Suprapubic skin (tissue), 4 donors: ENCODE measurements around the gene FLII. TPM values are rescaled to one million over a fixed set of nuclear protein-coding genes. Genes with fewer than 3 reads are reported as not detected.

Source experiments
- DNase-seq, 2 donors: peaks; one replicate each; pipeline ENCODE4 v3.0.0-alpha.2; 2019; ENCODE audit warnings: low spot score in 2 of 2
- H3K27ac ChIP-seq: fragments of 200-600 bp; sonication (generic); one replicate; pipeline ENCODE4 v1.5.1; 2019
- H3K27me3 ChIP-seq: fragments of 200-600 bp; sonication (generic); one replicate; pipeline ENCODE4 v1.5.1; 2019
- H3K36me3 ChIP-seq: fragments of 200-600 bp; sonication (generic); one replicate; pipeline ENCODE4 v1.5.1; 2019
- H3K4me1 ChIP-seq: fragments of 200-600 bp; sonication (generic); one replicate; pipeline ENCODE4 v1.5.1; 2019
- H3K4me3 ChIP-seq: fragments of 200-600 bp; sonication (generic); one replicate; pipeline ENCODE4 v1.5.1; 2019; ENCODE audit warnings: mild to moderate bottlenecking
- H3K9me3 ChIP-seq: fragments of 200-600 bp; sonication (generic); one replicate; pipeline ENCODE4 v1.5.1; 2019
- EP300 ChIP-seq: sonication (generic); formaldehyde crosslinking; IDR thresholded peaks from one replicate; pipeline ENCODE4 v1.6.1; 2017; ENCODE audit warnings: antibody characterized with exemption
- POLR2A ChIP-seq, 2 donors: fragments of 450-650 bp; IDR thresholded peaks; one replicate each; pipeline ENCODE4 v1.6.1; 2017; ENCODE audit warnings: antibody characterized with exemption in 2 of 2, mild to moderate bottlenecking in 2 of 2, moderate library complexity in 2 of 2
- POLR2AphosphoS5 ChIP-seq, 3 donors: sonication (generic); formaldehyde crosslinking; IDR thresholded peaks; one replicate each; pipeline ENCODE4 v1.6.1; 2017; ENCODE audit warnings: antibody characterized with exemption in 3 of 3
- WGBS: methylation state at CpG from one replicate; pipeline ENCODE4 v1.1.5; 2018; 5-methylcytosine and 5-hydroxymethylcytosine counted together
- total RNA-seq, 4 donors: library from RNA; depleted of rRNA; stranded (reverse); fragments of >200 nt; gene quantifications; one replicate each; pipeline ENCODE4 v1.1.0, GENCODE V29; 2016
- TF ChIP-seq, protein P1 (sequence below), 2 donors: fragments of 200-600 bp in 1 of 2; fragments of 450-650 bp in 1 of 2; sonication (generic) in 1 of 2; IDR thresholded peaks; one replicate each; pipeline ENCODE4 v1.5.1; 2016 to 2019; ENCODE audit warnings: antibody characterized with exemption in 2 of 2, mild to moderate bottlenecking in 1 of 2, moderate library complexity in 1 of 2

Gene FLII
- total RNA-seq, 4 donors from 2014 or later = 254 to 350 (median 291) TPM

DNA sequence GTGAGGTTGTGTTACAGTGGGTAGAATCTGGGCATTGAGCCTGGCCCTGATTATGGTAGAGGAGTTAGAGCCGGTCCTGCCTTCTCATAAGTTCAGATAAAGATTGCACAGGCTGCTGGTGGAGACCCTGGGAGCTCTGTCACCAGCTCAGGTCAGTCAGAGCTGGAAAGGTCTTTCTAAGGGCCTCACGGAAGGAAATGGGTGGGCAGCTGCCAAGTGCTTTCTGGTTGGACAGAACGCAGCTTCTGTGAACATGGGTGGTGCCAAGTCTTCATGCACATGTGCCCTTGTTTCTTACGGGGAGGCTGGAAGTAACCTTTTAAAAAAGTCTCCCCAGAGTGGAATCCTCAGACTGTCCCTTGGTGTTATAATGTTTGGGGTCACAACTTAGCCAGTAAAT, 60.0 kb downstream of the FLII start:
- Histone ChIP-seq H3K9me3 (no peaks in the 10 kb centered on the region), H3K27ac (no peak overlapping the region), H3K4me1 (peaks cover 30% of the 10 kb centered on the region), H3K36me3 (peaks cover 52% of the 10 kb centered on the region), H3K4me3 (no peak overlapping the region), H3K27me3 (no peaks in the 10 kb centered on the region)
- WGBS = 28% methylated on average over 4 of the region's 4 CpGs
- DNase-seq = no peak
- no peak for TF ChIP-seq POLR2A (IDR thresholded peaks at IDR 0.05)
- TF ChIP-seq, protein P1, sequence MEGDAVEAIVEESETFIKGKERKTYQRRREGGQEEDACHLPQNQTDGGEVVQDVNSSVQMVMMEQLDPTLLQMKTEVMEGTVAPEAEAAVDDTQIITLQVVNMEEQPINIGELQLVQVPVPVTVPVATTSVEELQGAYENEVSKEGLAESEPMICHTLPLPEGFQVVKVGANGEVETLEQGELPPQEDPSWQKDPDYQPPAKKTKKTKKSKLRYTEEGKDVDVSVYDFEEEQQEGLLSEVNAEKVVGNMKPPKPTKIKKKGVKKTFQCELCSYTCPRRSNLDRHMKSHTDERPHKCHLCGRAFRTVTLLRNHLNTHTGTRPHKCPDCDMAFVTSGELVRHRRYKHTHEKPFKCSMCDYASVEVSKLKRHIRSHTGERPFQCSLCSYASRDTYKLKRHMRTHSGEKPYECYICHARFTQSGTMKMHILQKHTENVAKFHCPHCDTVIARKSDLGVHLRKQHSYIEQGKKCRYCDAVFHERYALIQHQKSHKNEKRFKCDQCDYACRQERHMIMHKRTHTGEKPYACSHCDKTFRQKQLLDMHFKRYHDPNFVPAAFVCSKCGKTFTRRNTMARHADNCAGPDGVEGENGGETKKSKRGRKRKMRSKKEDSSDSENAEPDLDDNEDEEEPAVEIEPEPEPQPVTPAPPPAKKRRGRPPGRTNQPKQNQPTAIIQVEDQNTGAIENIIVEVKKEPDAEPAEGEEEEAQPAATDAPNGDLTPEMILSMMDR (IDR thresholded peaks at IDR 0.05) = no peak
- no peak for TF ChIP-seq POLR2AphosphoS5 (IDR thresholded peaks at IDR 0.05)
- no peak for TF ChIP-seq EP300

DNA sequence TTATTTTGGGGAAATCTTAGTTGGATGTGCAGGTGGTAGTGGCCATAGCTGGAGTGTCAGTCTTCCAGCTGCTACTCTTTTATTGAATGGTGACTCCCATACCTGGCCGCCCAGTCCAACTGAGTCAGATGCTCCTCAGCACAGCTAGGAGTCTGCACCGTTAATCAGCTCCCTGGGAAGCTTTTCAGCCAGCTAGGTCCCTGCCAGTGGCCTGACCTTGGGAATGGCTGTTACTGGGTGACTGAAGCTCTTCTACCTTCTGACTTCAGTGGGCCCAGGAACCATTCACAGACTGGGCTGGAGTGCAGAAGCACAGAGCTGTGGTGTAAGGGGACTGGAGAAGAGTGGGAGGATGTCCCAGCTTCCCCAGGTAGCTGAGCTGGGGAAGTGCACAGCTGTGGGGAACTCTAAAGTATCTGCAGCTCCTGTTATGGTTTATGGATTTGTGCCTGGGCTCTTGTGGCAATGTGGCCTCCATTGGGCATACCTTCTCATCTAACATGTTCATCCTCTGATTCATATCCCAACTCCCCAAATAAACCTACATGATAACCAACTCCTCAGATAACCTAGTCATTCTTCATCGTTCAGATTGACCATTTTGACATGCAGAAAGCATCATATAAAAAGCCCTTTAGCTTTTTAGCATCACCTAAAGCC, 60.9 kb downstream of the FLII start:
- WGBS = 89% methylated on average over 3 of the region's 3 CpGs
- Histone ChIP-seq H3K9me3 (no peaks in the 10 kb centered on the region), H3K36me3 (peaks cover 46% of the 10 kb centered on the region), H3K27me3 (no peaks in the 10 kb centered on the region), H3K27ac (no peak overlapping the region), H3K4me1 (peaks cover 35% of the 10 kb centered on the region), H3K4me3 (no peak overlapping the region)
- TF ChIP-seq POLR2A (IDR thresholded peaks at IDR 0.05) = no peak
- TF ChIP-seq POLR2AphosphoS5 (IDR thresholded peaks at IDR 0.05) = no peak
- TF ChIP-seq, protein P1 (IDR thresholded peaks at IDR 0.05) = no peak
- TF ChIP-seq EP300 = no peak
- DNase-seq = no peak

DNA sequence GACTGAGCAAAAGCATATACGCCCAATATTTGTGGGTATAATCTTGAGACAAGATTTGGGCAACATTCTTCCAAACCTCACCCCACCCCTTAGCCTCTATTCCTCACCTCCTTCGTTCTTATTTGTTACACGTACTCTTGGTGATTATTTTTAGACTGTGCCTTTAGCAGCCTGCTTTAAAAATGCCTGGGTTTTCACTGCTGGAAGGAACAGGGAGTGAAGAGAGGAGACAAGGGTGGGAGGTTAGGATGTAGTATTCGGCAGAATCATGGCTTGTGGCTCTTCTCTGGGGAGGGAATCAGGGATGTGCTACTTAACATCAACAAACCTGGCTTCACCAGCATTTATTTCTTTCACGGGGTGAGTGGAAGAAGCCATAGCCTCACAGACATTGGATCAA, 63.3 kb downstream of the FLII start:
- H3K4me3 ChIP-seq = no peak overlapping the region
- H3K27ac ChIP-seq = no peak overlapping the region
- peaks cover 52% of the 10 kb centered on the region for H3K4me1 ChIP-seq
- DNase-seq = no peak
- WGBS = 68% methylated on average over 5 of the region's 5 CpGs
- H3K36me3 ChIP-seq = peaks cover 46% of the 10 kb centered on the region
- H3K9me3 ChIP-seq = no peaks in the 10 kb centered on the region
- TF ChIP-seq EP300 = no peak
- TF ChIP-seq POLR2A (IDR thresholded peaks at IDR 0.05) = no peak
- TF ChIP-seq POLR2AphosphoS5 (IDR thresholded peaks at IDR 0.05) = no peak
- TF ChIP-seq, protein P1 (IDR thresholded peaks at IDR 0.05) = no peak
- no peaks in the 10 kb centered on the region for H3K27me3 ChIP-seq

Other genes with a start within 250 kb of the FLII start
- 10 to 100 TPM; 18.2 to 41.6 (median 24.2) TPM for gene ATPAF2, start 219.6 kb downstream of the FLII start, total RNA-seq
- gene GID4, start 219.3 kb downstream of the FLII start, total RNA-seq = 10 to 100 TPM; 13.9 to 23.5 (median 17.6) TPM
- gene DRG2, start 170.8 kb downstream of the FLII start, total RNA-seq = 10 to 100 TPM; 34.6 to 44.0 (median 37.9) TPM
- gene MYO15A, start 150.0 kb downstream of the FLII start, total RNA-seq = under 1 TPM; 0.23 to 0.49 (median 0.41) TPM
- 10 to 100 TPM; 67.1 to 92.7 (median 73.2) TPM for gene ALKBH5, start 74.9 kb downstream of the FLII start, total RNA-seq
- 10 to 100 TPM; 27.7 to 37.1 (median 32.8) TPM for gene LLGL1, start 33.1 kb downstream of the FLII start, total RNA-seq
- 10 to 100 TPM; 19.5 to 39.2 (median 27.5) TPM for gene MIEF2, start 1.9 kb upstream of the FLII start, total RNA-seq
- 10 to 100 TPM; 22.9 to 47.2 (median 27.5) TPM for gene TOP3A, start 56.3 kb upstream of the FLII start, total RNA-seq
- gene SMCR8, start 56.6 kb upstream of the FLII start, total RNA-seq = 10 to 100 TPM; 16.7 to 25.5 (median 22.4) TPM
- gene SHMT1, start 104.8 kb upstream of the FLII start, total RNA-seq = 10 to 100 TPM; 37.8 to 56.0 (median 49.2) TPM
- 10 to 100 TPM in 2 of 4 donors, 1 to 10 TPM in 2; 3.7 to 15.6 (median 9.2) TPM for gene EVPLL, start 119.0 kb upstream of the FLII start, total RNA-seq
- under 1 TPM in 1 of 4 donors, not detected in 3; 0.25 TPM for gene LGALS9C, start 218.1 kb upstream of the FLII start, total RNA-seq